GM18517 (cell line): Measurements from ENCODE around the gene OCSTAMP.

ENCODE experiments used
- ATAC-seq: cut with Tn5 transposase; IDR thresholded peaks from one replicate; pipeline ENCODE4 v1.9.1; 2021; ENCODE audit warnings: mild to moderate bottlenecking, moderate library complexity; ENCODE audit not compliant: unreplicated experiment

The OCSTAMP gene

DNA sequence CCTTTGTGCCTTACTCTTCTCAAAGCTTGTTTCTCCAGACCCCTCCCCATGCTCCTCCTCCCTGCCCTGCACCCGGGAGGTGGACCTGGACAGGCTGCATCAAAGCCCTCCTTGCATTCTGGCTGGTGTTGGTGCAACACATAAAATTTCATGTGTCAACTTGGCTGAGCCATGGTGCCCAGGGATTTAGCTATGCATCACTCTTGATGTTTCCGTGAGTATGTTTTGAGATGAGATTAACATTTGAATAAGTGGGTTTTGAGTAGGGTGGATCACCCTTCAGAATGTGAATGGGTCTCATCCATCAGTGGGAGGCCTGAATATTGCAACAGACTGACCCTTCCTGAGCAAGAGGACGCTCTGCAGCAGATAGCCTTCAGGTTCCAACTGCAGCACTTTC lies 4.4 kb upstream of the OCSTAMP start:
- no peak for ATAC-seq

DNA sequence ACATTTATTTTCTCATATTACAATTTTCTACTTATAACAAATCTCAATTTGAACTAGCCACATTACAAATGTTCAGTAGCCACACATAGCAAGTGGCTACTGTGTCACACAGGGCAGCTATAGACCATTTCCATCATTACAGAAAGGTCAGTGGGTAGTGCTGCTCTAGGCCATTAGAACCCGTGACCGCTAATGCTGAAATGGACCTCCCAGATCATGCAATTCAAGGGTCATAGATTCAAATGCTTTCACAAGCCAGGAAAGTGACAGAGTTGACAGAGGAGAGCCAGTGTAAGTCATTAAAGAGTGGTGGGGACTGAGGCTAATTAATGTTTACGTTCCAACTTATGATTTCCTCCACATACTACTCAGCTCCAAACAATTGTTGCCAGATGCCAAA lies 3.5 kb upstream of the OCSTAMP start:
- ATAC-seq, result no peak

DNA sequence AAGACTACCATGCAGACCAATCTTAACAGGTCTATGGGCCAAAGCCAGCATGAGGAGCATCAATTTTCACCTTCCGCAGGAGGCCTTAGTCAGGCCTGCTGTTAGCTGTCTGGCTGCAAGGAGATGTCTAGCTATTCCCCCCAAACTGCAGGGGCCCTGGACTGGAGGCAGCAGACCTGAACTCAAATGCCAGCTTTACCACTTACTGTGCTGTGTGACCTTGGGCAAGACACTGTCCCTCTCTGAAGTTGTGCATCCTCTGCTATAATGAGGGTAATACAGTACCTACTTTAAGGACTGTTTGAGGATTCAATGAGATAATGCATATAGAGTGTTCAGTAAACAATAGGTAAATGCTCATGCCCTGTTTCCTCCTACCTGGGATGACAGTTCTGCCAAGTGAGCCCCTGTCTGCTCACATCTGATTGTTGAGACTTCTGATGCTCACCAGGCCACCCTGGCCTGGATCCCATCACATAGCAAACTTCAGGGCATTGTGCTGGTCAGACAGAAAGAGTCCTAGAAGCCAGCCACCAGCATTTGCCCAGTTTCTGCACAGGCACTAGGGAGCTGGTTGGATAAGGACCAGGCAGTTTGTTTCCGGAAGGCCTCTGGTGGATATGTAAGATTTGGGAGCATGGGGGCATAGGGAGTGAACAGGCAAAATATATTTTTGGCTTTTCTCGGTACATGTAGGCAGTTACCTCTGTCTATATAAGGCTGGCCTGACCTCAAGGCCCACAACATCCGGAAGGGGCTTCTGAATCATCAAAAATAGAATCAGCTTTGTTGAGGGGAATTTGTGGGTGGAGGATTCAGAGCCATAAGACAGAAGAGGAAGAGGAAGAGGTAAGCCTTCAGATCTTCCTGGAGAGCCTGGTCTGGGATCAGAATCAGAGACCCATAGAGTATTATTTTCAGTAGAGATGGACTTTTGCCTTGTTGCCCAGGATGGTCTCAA lies 2.3 kb upstream of the OCSTAMP start:
- ATAC-seq, result peak; percentile 79

DNA sequence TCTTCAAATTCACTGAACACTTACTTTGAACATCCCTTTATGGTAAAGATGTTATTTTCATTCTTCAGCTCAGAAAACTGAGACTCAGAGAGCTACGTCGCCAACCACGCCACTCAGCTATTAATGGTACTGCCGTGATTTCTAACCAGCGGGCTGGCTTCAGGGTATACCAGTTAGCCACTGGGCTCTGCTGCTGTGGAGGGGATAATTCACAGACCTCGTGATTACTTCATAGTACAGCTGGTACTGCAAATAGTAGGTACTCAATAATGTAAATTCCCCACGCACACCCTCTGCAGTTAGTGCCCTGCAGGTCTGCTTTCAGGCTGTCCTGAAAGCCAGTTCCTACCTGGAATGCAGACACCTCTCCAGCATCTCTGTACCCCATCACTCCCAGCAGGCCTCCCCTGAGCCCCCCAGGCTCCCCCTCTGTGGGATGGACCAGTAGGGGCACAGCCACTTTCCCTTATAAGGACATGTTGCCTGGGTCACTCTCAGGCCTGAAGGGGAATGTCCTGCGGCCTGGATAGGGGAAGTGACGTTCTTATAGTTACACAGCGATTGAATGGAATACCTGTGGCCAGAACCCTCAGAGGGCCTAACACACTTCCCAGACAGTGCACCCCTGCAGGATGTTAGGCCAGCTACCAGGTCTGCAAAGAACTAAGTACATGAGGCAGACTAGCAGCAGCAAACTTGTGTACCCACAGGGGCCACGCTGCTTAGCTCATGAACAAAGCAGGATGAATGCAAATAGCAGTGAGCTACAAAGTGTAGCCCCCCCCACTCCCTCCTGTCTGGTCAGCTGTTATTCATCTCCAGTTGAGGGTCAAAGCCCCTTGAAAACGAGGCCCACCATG lies 1.3 kb upstream of the OCSTAMP start:
- ATAC-seq, result no peak

DNA sequence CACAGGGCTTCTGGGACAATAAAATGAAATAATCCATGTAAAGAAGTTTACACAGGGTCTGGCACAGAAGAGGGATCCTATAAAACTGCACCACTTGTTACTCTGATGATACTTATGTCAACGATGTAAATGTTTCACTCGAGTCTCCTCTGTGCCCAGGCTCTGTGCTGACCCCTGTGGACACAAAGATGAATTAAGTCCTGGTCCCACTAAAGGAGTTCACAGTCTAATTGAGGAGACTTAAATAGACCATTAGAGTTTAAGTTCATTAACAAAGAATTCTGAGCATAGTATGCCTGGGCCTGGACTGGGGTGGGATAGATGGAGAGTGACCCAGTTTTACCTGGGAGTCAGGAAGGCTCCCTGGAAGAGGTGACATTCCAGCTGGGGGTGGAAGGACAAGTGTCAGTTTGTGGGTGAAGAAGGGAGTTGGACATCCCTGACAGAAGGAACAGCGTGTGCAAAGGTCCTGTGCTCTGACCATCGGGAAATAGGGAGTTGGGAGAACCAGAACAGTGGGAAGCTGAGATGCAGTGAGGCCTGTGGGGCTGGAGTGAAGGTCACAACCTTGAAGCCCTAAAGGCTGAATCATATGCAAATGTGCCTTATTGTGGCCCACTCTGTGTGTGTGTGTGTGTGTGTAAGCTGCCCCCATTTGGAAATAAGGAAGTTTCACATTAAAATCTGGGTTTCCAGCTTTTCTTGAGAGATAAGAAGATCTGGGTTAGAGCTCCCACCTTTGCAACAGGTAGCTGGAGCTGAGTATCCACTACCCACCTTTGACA lies 1.1 kb downstream of the OCSTAMP start:
- ATAC-seq, result no peak

DNA sequence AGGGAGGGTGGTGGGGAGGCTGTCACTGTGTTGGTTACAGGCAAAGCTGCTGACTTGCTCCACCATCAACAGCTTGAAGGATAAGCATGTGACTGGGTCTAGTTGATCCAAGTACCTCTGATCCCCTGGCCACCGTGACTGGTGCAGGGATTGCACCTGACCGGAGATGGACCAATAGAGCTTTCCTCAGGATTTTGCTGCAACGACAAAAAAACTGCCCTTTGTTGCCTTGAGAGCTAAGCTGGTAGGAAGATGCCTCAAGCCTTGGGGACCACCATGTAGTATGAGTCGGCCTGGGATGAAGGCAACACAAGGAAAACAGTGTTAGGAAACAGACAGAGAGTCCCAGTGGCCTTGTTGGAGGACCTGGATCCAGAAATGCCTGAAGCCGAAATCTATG lies 1.8 kb downstream of the OCSTAMP start:
- no peak for ATAC-seq

DNA sequence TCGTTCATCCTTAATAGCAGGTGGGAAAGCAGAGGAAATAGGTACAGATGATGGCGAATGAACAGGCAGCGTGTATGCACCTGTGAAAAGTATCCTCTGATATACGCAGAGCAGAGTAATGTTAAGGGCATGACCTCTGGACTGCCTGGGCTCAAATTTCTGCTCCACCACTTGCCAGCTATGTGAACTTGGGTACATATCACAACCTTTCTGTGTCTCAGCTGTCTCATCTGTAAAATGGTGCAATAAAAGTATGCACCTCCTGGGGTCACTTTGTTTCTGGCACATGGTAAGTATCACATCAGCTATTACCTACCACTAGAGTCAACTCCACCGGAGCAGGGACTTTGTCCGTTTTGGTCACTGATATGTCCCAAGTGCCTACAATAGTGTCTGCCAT lies 2.5 kb downstream of the OCSTAMP start:
- no peak for ATAC-seq

DNA sequence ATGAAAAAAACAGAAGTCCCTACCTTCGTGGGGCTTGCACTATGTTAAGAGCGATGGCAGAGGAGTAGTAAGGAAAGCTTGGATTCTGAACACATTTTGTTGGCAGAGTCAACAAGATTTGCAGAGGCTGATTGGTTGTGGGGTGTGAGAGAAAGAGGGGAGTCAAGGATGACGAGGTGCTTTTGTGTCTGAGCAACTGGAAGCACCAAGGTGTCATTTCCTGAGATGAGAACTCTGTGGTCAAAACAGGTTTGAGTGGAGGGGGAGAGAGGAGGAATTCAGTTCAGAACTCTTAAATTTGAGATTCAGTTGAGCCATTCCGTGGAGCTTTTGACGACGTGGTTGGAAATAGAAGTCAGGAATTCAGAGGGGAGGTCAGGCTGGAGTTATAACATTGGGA lies 3.5 kb downstream of the OCSTAMP start:
- no peak for ATAC-seq

DNA sequence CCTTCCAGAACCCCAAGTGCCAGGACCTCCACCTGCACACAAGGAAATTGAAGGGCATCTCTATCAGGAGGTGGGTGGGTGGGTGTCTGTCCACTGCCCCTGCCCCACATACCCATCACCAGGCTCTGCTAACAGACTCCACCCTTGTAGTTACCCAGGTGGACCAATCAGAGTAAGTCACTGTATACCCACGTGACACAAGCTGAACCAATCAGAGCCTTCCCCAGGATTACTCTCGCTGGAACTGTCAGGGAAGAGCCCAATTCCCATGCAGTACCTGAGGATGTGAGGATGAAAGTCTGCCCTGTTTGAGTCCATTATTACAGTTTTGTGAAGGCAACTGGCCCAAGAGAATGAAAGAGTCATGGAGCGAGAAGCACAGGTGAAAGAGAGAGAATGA lies 4.2 kb downstream of the OCSTAMP start:
- ATAC-seq, result no peak

DNA sequence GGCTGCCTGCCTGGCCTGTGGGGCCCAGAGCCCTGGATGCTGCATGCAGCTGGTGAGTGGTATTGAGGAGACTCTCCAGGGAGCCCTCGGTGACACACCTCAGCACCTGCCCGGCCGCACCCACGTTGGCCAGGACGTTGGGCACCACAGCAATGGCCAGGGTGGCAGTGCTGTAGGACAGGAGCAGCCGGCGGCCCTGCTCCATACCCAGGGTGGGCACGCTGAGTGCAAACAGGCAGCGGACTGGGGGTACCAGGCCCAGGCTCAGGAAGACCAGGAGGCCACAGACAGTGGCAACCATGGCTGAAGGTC lies 4.7 kb downstream of the OCSTAMP start:
- ATAC-seq, result no peak

DNA sequence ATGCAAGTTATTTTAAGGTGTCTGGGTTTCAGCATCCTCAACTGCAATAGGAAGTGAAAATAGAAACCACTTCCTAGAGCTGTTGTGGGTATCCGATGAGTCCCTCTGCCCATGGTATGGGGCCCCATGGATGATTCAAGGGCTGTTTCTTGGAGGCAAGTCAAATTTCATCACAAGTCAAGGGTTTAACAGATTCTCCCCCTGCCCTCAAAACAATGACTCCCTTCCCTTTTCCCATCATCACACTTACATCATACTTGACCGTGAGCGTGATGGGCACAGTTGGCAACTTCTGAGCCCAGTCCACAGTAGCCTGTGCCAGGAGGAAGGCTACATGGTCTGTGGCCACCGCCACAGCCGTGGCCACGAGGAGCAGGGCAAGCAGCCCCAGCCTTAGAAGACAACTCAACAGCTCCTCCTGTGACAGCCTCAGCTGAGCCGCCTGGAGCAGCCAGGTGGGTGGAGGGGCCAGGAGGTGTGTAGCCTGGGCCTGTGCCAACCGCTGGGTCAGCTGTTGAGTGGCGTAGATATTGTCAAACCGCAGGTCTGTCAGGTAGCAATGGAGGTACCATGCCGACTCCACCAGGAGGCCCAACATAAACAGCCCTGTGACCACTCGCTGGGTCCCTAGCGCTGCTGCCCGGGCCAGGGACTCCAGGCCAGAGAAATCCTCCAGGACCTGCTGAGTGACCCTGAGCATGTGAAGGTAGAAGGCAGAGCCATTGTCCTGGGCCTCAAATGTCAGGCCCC lies 5.2 kb downstream of the OCSTAMP start:
- ATAC-seq, result no peak

DNA sequence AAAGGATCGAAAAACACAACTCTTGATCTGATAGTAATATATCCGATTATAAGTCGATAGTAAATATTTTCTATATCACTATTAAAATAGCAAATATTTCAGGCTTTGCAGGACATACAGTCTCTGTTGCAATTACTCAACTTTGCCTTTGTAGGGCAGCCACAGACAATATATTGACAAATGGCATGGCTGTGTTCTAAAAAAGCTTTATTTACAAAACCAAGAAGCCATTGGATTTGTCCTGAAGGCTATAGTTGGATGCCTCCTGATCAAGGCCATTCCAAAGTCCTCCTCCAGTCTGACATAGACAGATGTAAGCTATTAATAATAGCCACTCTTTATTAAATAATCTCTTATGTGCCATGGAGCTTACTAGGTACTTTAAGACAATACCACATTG lies 5.9 kb downstream of the OCSTAMP start:
- no peak for ATAC-seq

DNA sequence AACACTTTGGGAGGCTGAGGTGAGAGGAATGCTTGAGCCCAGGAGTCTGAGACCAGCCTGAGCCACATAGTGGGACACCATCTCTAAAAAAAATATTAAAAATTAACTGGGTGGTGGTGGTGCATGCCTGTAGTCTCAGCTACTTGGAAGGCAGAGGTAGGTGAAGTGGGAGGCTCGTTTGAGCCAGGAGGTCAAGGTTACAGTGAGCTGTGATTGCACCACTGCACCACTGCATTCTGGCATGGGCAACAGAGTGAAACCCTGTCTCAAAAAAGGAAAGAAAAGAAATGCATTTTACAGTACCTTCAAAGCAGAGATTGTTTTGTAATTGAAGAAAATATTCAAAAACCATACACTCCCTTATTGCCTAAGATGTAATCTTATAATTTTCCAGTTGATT lies 6.5 kb downstream of the OCSTAMP start:
- no peak for ATAC-seq

DNA sequence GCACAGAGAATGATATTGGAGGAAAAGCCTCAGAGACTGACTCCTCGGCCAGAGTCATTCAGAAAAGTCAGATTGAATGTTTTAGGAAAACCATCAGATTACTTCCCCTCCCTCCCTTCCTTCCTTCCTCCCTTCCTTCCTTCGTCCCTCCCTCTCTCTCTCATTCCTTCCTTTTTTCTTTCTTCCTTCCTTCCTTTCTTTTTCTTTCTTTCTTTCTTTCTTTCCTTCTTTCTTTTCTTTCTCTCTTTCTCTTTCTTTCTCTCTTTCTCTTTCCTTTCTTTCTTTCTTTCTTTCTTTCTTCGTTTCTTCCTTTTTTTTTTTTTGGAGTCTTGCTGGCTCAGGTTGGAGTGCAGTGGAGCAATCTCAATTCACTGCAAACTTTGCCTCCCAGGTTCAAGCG lies 7.4 kb downstream of the OCSTAMP start:
- no peak for ATAC-seq

DNA sequence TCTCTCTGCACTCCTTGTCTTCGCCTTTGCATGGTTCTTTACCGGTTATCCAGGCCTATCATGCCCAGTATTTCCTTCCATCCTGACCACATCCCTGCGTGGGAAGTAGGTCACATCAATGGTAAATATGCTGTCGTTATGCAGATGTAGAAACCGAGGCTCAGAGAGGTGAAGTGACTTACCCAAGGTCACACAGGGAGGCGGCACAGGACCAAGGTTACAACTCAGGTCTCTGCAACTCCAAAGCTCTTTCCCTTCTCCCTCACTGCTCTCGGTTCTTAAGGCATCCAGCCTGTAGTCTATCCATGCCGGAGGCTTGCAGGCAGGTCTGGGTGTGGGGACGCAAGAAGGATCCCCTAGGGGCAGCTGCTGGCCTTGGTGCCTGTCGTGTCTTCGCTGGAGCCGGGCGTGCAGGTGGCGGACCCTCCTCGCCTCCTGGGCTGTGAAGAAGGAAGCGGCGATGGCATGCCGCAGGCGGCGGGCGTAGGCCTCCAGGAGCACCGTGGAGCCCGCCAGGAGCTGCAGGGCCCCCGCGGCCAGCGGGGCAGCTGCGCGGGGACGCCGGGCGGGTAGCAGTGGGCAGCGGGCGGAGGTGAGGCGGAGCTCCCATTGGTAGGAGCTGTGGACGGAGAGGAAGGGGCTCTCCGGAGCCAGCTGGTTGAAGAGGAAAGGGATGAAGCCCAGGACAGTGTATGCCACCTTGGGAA lies 9.1 kb downstream of the OCSTAMP start:
- ATAC-seq, result no peak

DNA sequence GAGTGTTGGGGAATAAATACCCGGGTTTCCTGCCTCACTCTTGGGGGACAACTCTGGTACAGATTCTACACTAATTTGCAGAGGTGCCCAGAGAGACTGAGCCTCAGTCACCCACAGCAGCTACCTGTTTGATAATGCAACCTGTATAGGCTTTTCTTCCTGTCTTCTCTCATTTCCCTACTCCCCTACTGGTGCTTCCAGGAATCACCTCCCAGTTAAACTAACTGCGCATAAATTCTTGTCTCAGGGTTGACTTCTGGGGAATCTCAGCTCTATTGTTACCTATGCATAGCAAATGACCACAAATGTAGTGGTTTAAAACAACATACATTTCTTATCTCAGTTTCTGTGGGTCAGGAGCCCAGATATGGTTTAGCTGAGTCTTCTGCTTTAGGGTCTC lies 11.3 kb downstream of the OCSTAMP start:
- ATAC-seq, result no peak

DNA sequence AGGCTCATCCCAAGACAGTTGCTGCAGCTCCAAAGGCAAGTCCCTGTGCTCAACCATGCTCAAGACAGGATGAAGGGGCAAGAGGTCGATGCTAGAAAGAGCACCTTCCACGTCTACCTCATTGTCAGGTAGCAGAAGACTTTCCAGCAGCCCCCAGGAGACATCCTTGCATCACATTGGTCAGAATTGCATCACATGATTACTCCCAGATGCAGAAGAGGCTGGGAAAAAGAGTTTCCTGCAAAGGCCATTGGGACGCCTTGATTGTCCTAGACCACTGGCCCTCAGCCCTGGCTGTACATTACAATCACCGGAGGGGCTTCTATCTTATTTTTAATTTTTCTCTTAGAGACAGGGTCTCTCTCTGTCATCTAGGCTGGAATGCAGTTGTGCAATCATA lies 19.8 kb downstream of the OCSTAMP start:
- ATAC-seq, result no peak

DNA sequence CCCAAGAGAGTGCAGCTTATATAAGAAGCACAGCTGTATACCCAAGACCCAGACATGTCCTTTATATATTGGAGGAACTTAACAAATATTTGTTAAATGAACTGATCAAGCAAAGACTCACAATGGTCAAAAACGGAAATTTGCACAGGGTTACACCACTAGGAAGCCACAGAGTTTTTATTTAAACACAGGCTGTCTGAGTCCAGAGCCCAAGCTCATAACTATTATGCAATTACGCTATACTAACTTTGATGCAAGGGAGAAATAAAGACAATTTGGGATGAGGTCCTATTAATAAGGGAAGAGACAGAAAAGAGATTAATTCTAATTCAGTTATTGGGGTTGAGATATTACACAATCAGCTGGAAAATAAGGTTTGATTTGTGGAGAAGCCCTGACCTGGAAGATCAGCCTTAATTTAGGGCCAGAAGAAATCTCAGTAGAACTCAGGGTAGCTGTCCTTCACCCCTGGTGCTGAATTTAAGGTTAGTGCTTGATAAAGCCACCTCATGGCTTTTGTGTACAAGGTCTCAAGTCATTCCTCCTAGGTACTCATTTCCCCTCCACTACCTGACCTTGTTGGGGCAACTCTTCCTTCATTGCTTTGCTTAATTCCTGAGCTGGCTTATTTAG lies 26.6 kb downstream of the OCSTAMP start:
- no peak for ATAC-seq

DNA sequence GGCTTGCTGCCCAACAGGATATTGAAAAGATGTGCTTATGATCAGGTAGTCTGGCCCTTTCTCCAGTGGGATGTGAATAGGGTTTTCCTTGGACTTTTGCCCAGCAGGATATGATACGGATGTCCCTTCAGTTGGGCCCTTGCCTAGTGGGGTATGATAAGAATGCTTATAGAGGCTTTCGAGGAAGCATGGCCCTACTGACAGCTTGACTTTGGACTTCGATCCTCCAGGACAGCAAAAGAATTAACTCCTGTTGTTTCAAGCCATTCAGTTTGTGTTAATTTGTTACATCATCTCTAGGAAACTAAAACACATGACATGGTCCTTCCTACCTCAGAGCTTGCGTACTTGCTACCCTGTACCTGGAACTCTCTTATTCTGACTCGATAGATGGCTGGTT lies 27.3 kb downstream of the OCSTAMP start:
- ATAC-seq, result no peak
